Measurements from ENCODE around the gene CCNE1. TPM values are rescaled to one million over a fixed set of nuclear protein-coding genes. Genes with fewer than 3 reads are reported as not detected.

CCNE1 gene
- total RNA-seq, 1 donor from 2014 or later = 3.9 TPM

- no peak for TF ChIP-seq CTCF (IDR thresholded peaks at IDR 0.05)
- Mint-ChIP-seq H3K27ac (ENCODE audit: unreplicated experiment) (no peak overlapping the region), H3K4me1 (ENCODE audit: unreplicated experiment) (peaks cover 2% of the 10 kb centered on the region), H3K4me3 (ENCODE audit: unreplicated experiment) (no peak overlapping the region), H3K9me3 (ENCODE audit: unreplicated experiment) (no peaks in the 10 kb centered on the region), H3K36me3 (ENCODE audit: unreplicated experiment) (no peaks in the 10 kb centered on the region), H3K27me3 (ENCODE audit: unreplicated experiment) (no peaks in the 10 kb centered on the region)
- DNase-seq (ENCODE audit: extremely low spot score, unreplicated experiment) = no peak
These were observed 38.6 kb upstream of the CCNE1 start for GRCh38 chr19:29773141-29773540.

GRCh38 chr19:29774126-29774525 is 37.7 kb upstream of the CCNE1 start:
- no peaks in the 10 kb centered on the region for H3K9me3 Mint-ChIP-seq (ENCODE audit: unreplicated experiment)
- H3K36me3 Mint-ChIP-seq (ENCODE audit: unreplicated experiment) = no peaks in the 10 kb centered on the region
- no peak for TF ChIP-seq CTCF (IDR thresholded peaks at IDR 0.05)
- H3K27ac Mint-ChIP-seq (ENCODE audit: unreplicated experiment) = no peak overlapping the region
- no peaks in the 10 kb centered on the region for H3K27me3 Mint-ChIP-seq (ENCODE audit: unreplicated experiment)
- H3K4me1 Mint-ChIP-seq (ENCODE audit: unreplicated experiment) = peaks cover 2% of the 10 kb centered on the region
- no peak overlapping the region for H3K4me3 Mint-ChIP-seq (ENCODE audit: unreplicated experiment)
- DNase-seq (ENCODE audit: extremely low spot score, unreplicated experiment) = no peak

GRCh38 chr19:29777781-29778309 is 33.9 kb upstream of the CCNE1 start:
- no peak for TF ChIP-seq CTCF (IDR thresholded peaks at IDR 0.05)
- DNase-seq (ENCODE audit: extremely low spot score, unreplicated experiment) = no peak
- Mint-ChIP-seq H3K36me3 (ENCODE audit: unreplicated experiment) (no peaks in the 10 kb centered on the region), H3K4me1 (ENCODE audit: unreplicated experiment) (no peaks in the 10 kb centered on the region), H3K27me3 (ENCODE audit: unreplicated experiment) (no peaks in the 10 kb centered on the region), H3K9me3 (ENCODE audit: unreplicated experiment) (no peaks in the 10 kb centered on the region), H3K4me3 (ENCODE audit: unreplicated experiment) (no peak overlapping the region), H3K27ac (ENCODE audit: unreplicated experiment) (no peak overlapping the region)

GRCh38 chr19:29779921-29780320 is 31.9 kb upstream of the CCNE1 start:
- H3K36me3 Mint-ChIP-seq (ENCODE audit: unreplicated experiment) = no peaks in the 10 kb centered on the region

More at GRCh38 chr19:29779921-29780320, 31.9 kb upstream of the CCNE1 start:
- Mint-ChIP-seq H3K9me3 (ENCODE audit: unreplicated experiment) (no peaks in the 10 kb centered on the region), H3K27ac (ENCODE audit: unreplicated experiment) (no peak overlapping the region), H3K4me3 (ENCODE audit: unreplicated experiment) (no peak overlapping the region), H3K4me1 (ENCODE audit: unreplicated experiment) (no peaks in the 10 kb centered on the region), H3K27me3 (ENCODE audit: unreplicated experiment) (no peaks in the 10 kb centered on the region)
- no peak for TF ChIP-seq CTCF (IDR thresholded peaks at IDR 0.05)
- DNase-seq (ENCODE audit: extremely low spot score, unreplicated experiment) = no peak

All from osteocyte (in vitro differentiated cells).